ENCODE data around the gene SLC22A31. TPM values are rescaled to one million over a fixed set of nuclear protein-coding genes. Genes with fewer than 3 reads are reported as not detected.

Gene SLC22A31
- 0.33 TPM in 1 of 2 replicates, not detected in the other for total RNA-seq

DNA sequence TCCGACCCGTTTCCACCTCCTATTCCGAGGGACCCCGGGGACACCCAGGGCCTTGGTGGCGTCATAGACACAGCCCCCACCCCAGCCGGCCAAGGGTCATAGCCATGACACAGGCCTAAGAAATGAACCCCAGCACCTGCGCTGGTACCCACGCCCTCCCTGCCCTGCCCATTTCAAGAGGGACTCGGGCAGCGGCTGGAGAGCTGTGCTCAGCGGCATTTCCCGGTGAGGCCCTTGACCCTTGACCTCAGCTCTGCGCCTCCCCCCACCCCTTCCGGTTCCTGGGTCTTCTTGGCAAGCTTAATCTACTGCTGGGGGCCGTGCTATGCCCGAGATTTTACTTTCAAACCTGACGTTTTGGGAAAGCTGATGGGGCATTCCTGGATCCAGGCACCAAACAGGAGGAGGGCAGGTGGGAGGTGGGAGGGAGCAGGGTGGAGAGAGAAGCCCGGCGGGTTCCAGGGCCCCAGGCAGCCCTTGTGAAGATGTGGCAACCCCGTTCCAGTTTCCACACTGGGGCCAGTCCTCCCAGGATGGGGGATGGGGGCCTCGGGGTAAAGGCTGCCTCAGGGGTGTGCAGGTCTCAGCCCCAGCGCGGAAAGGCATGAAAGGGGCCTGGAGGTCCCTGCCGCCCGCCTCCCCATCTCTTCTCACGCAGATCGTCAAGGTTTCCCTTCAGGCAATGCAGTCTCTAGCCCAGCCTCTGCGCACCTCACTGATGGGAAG lies at the start of gene SLC22A31:
Gene SLC22A31, minus strand, starts transcription at position 414 of the 726 bp plus-strand sequence. Its CDS starts 36 bp downstream, at position 378.

DNA sequence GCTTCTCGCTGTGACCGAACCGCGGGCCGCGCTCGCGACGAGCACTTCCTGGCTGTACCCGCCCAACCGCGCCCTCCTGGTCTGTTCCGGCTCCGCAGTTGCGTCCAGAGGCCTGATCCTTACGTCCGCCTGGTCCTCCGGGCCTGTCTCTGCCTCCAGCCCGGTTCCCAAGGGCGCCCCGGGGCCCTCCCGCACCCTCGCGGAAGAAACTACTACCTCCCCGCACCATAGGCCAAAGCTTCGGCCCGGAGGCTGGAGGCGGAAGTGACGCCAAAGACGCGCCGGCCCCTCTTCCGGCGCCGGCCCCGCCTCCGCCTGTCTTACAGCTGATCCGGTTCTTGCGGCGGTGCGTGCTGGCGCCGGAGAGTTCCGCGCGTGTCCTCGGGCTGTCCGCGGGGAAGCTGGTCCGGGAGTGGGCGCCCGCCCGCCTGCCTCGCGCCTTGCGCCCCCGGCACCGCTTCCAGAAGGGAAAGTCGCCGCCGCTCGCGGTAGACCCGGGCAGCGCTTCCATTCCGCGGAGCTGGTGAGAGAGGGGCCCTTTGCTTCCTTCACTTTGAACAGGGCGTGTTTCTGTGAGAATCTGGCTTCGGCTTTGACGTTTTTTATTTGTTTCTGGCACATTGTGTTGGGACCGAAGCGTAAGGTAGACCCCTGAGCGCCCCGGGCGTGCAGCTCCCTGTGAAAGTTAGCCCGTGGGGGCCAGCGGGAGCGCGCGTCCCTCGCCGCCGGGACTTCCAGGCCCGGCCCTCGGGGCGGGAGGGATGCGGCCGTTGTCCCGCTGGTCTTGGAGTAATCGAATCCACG lies 17.3 kb upstream of the SLC22A31 start, which contains the start of gene ZNF778:
Gene ZNF778, plus strand, starts transcription at position 316 of the 804 bp plus-strand sequence. CDS start 3,425 bp downstream, outside the sequence.

GRCh38 chr16:89171216-89172170 lies 28.8 kb downstream of the SLC22A31 start, which contains the start of gene CDH15:
TSS of gene CDH15 (plus strand) at chr16:89171748. CDS start at chr16:89171832, 84 bp downstream.

Other genes with a start within 250 kb of the SLC22A31 start
- 0.17 TPM in 1 of 2 replicates, not detected in the other for gene CBFA2T3, start 223.3 kb downstream of the SLC22A31 start, total RNA-seq
- 31.7 and 33.7 TPM in 2 replicates for gene ACSF3, start 106.7 kb downstream of the SLC22A31 start, total RNA-seq
- gene CDH15, start 28.8 kb downstream of the SLC22A31 start, total RNA-seq: 0.29 and 0.66 TPM in 2 replicates
- gene ZNF778, start 17.2 kb upstream of the SLC22A31 start, total RNA-seq: 6.8 and 9.3 TPM in 2 replicates